Measurements from ENCODE around the gene CLIC5.

GRCh38 chr6:45903959-45904358, 111.7 kb downstream of the CLIC5 start:
- TF ChIP-seq RAD21 (IDR thresholded peaks at IDR 0.05; ENCODE audit: low read depth) (no peak), YY1 (IDR thresholded peaks at IDR 0.05; ENCODE audit: low read depth) (no peak), FOXM1 (IDR thresholded peaks at IDR 0.05; ENCODE audit: borderline replicate concordance, low read depth) (no peak), CEBPB (IDR thresholded peaks at IDR 0.05) (no peak), CREB1 (IDR thresholded peaks at IDR 0.05; ENCODE audit: low read depth) (no peak), EP300 (IDR thresholded peaks at IDR 0.05; ENCODE audit: borderline replicate concordance) (no peak), EGR1 (IDR thresholded peaks at IDR 0.05) (no peak), ZBTB7A (IDR thresholded peaks at IDR 0.05; ENCODE audit: low read depth) (no peak), REST (IDR thresholded peaks at IDR 0.05; ENCODE audit: low read depth) (no peak), TAF1 (IDR thresholded peaks at IDR 0.05; ENCODE audit: low read depth) (no peak), MAX (IDR thresholded peaks at IDR 0.05) (no peak)
